Fibroblast of lung (primary cell): ENCODE results near the gene CATSPERD. TPM values are rescaled to one million over a fixed set of nuclear protein-coding genes. Genes with fewer than 3 reads are reported as not detected.

Experiments used
- DNase-seq, 2 donors: peaks; one replicate each; pipeline versions ENCODE4 v3.0.0 to v3.0.0-alpha.2; 2010; ENCODE audit warnings: low read depth in 2 of 2
- H2AFZ ChIP-seq: 2 replicates; pipeline ENCODE4 v1.5.1; 2012; ENCODE audit warnings: low read length, control low read depth, inconsistent platforms
- H3K27ac ChIP-seq: 2 replicates; pipeline ENCODE4 v1.5.1; 2011; ENCODE audit warnings: low read length, control low read depth; ENCODE audit not compliant: insufficient read depth
- H3K27me3 ChIP-seq: 2 replicates; pipeline ENCODE4 v1.5.1; 2011; ENCODE audit warnings: mild to moderate bottlenecking, low read length; ENCODE audit not compliant: control insufficient read depth, insufficient read depth
- H3K36me3 ChIP-seq: 2 replicates; pipeline ENCODE4 v1.5.1; 2011; ENCODE audit warnings: low read length; ENCODE audit not compliant: control insufficient read depth, insufficient read depth
- H3K4me1 ChIP-seq: 2 replicates; pipeline ENCODE4 v1.5.1; 2011; ENCODE audit warnings: low read length; ENCODE audit not compliant: control insufficient read depth, insufficient read depth; ENCODE audit errors: extremely low read depth
- H3K4me2 ChIP-seq: 2 replicates; pipeline ENCODE4 v1.5.1; 2011; ENCODE audit warnings: low read length, control low read depth; ENCODE audit not compliant: insufficient read depth; ENCODE audit errors: extremely low read depth
- H3K4me3 ChIP-seq, 4 experiments: fragments of 200-600 bp in 1 of 4; sonication (generic) in 1 of 4; replicated peaks in 1 of 4; 2 replicates each; pipeline ENCODE4 v1.5.1; 2011 to 2016; ENCODE audit warnings: low read length in 4 of 4, low read depth in 3 of 4, mild to moderate bottlenecking in 3 of 4, control low read depth in 2 of 4, inconsistent platforms in 1 of 4, mixed read lengths in 1 of 4; ENCODE audit not compliant: insufficient read depth in 1 of 4; ENCODE audit errors: control extremely low read depth in 1 of 4
- H3K79me2 ChIP-seq: 2 replicates; pipeline ENCODE4 v1.5.1; 2012; ENCODE audit warnings: mild to moderate bottlenecking, low read length, inconsistent platforms; ENCODE audit not compliant: control insufficient read depth, insufficient read depth
- H3K9ac ChIP-seq: 2 replicates; pipeline ENCODE4 v1.5.1; 2011; ENCODE audit warnings: mild to moderate bottlenecking, low read length, control low read depth; ENCODE audit not compliant: insufficient read depth
- H3K9me3 ChIP-seq: 2 replicates; pipeline ENCODE4 v1.5.1; 2012; ENCODE audit warnings: low read depth, low read length; ENCODE audit not compliant: control insufficient read depth, insufficient read depth
- H4K20me1 ChIP-seq: 2 replicates; pipeline ENCODE4 v1.5.1; 2011; ENCODE audit warnings: low read length; ENCODE audit not compliant: control insufficient read depth, insufficient read depth; ENCODE audit errors: extremely low read depth
- EZH2 ChIP-seq: IDR thresholded peaks from 2 replicates; pipeline ENCODE4 v1.5.1; 2012; ENCODE audit warnings: low read length, control low read depth, mild to moderate bottlenecking; ENCODE audit errors: missing control alignments
- polyA plus RNA-seq, 2 donors: library from polyadenylated mRNA; depleted of rRNA in 1 of 2; stranded (reverse) in 1 of 2; unstranded in 1 of 2; fragments of >200 nt; gene quantifications; 2 replicates each; pipeline ENCODE4 v1.2.1, GENCODE V29; 2011 to 2012; ENCODE audit warnings: missing spikeins in 1 of 2
- total RNA-seq: library from RNA; depleted of rRNA; stranded (reverse); fragments of >200 nt; gene quantifications from 2 replicates; pipeline ENCODE4 v1.2.1, GENCODE V29; 2014
- TF ChIP-seq, protein P1 (sequence below), 2 donors: IDR thresholded peaks in 1 of 2; conservative IDR thresholded peaks in 1 of 2; 1 replicate in 1 of 2; 2 replicates in 1 of 2; pipeline ENCODE4 v1.5.1; 2011 to 2012; ENCODE audit warnings: low read length in 2 of 2, control low read depth in 1 of 2, inconsistent platforms in 1 of 2, low read depth in 1 of 2, mild to moderate bottlenecking in 1 of 2

Gene CATSPERD
- total and polyA plus RNA-seq, 2 donors (not counting 1 experiment from before 2014, with no cell fraction given) = not detected

DNA sequence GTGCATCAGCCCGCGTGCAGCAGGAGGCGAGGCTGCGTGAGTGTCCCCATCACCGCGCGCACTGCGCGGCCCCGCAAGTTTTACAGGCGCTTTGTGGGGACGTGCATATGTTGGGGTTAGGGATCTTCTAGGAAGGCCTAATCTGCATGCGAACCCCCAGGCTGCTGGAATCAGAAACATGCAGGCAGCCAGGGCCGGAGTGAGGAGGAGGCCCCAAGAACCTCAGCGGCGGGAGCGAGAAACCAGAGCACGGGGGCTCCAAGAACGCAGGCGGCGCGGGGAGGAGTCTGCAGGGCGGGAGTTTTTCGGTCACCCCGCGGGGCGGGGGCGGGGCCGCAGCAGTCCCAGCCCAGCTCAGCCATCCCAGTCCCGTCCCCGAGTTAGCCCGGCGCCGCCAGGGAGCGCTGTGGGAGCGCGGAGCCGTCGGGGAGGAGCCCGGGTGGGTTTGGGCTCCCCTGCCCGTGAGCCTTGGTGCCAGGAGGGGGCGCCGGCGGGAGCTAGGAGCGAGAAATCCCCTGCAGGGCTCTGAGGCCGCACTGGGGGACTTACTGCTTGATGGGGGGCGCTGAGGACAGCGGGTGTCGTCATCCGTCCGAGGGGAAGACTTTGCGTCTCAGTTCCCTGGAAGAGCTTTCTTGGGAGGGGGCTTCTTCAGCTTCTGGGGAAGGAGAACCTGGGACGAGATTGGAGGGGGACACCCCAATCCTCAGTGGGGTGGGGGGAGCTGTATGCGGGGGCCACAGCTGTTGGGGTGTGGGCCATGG, 83.5 kb downstream of the CATSPERD start:
- peak; percentile 70 to 78 for DNase-seq
- TF ChIP-seq, protein P1, sequence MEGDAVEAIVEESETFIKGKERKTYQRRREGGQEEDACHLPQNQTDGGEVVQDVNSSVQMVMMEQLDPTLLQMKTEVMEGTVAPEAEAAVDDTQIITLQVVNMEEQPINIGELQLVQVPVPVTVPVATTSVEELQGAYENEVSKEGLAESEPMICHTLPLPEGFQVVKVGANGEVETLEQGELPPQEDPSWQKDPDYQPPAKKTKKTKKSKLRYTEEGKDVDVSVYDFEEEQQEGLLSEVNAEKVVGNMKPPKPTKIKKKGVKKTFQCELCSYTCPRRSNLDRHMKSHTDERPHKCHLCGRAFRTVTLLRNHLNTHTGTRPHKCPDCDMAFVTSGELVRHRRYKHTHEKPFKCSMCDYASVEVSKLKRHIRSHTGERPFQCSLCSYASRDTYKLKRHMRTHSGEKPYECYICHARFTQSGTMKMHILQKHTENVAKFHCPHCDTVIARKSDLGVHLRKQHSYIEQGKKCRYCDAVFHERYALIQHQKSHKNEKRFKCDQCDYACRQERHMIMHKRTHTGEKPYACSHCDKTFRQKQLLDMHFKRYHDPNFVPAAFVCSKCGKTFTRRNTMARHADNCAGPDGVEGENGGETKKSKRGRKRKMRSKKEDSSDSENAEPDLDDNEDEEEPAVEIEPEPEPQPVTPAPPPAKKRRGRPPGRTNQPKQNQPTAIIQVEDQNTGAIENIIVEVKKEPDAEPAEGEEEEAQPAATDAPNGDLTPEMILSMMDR (conservative IDR thresholded peaks at IDR 0.05 in 1 of 2, IDR thresholded peaks at IDR 0.05 in 1 of 2; ENCODE audit: low read depth in 1 of 2, low read length in 2 of 2) = peak; percentile 84 to 92
- TF ChIP-seq EZH2 = peak; percentile 69
- no peaks in the 10 kb centered on the region for H3K9me3 ChIP-seq
- H3K27me3 ChIP-seq = peaks cover 14% of the 10 kb centered on the region
- no peak overlapping the region for H3K27ac ChIP-seq
- H3K4me1 ChIP-seq = peaks cover 4% of the 10 kb centered on the region
- no peaks in the 10 kb centered on the region for H3K79me2 ChIP-seq
- H4K20me1 ChIP-seq = no peaks in the 10 kb centered on the region
- H3K4me2 ChIP-seq = peak overlapping the region; percentile 83
- H2AFZ ChIP-seq = peak overlapping the region; percentile 55
- no peaks in the 10 kb centered on the region for H3K36me3 ChIP-seq
- peak overlapping the region in 2 of 4 experiments; percentile 15 to 49 for H3K4me3 ChIP-seq
- no peak overlapping the region for H3K9ac ChIP-seq

DNA sequence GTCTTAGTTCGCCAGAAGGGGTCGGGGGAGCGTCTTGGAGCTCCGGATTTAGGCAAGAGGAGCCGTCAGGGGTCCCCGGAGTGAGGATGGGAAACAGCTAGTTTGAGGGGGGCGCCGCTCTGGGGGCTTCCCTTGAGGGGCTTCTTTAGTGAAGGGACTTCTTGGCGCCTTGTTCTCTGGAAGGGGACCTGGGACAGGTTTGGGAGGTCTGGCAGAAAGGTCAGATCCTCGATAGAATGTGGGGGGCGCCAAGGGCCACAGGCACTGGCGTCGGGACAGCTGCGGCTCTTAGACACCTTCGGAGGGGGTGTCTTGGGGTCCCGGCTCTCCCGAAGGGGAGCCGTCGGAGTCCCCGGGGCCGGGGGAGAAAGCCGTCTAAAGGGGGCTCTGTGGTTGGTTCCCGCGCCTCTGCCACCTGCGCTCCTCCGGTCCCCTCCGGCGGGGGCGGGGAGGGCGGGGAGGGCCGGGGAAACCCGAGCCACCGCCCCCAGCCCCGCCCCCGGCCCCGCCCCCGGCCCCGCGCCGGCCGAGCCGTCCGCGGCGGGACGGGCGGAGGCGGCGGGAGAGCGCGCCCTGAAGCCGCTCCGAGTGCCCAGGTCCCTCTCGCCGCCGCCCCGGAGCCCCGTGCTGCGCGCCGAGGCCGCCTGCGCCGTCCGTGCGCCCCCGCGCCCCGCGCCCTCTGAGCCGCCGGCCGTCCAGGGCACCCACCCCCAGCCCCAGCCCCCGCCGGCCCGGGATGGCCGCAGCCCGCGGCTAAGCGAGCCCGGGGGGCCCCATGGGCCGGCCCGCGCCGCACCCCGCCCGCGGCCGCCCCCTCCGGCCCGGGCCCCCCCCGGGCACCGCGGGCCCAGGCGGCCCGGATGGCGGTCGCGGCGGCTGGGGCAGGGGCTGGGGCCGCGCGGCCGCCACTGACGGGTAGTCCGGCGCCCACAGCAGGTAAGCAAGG, 84.4 kb downstream of the CATSPERD start, which contains the start of gene NRTN:
Gene NRTN, plus strand, starts transcription at position 552 of the 946 bp plus-strand sequence. CDS start 19,099 bp downstream, outside the sequence.
- Histone ChIP-seq H3K4me2 (no peak within 1 kb of the TSS), H3K4me3 (peak within 1 kb of the TSS in 1 of 4 experiments; percentile 49), H4K20me1 (no peaks in the 10 kb centered on the region), H3K79me2 (no peaks in the 10 kb centered on the region), H3K27ac (no peak within 1 kb of the TSS), H3K27me3 (peaks cover 12% of the 10 kb centered on the region), H3K36me3 (no peaks in the 10 kb centered on the region), H2AFZ (no peak within 1 kb of the TSS), H3K4me1 (peaks cover 4% of the 10 kb centered on the region), H3K9ac (no peak within 1 kb of the TSS), H3K9me3 (no peaks in the 10 kb centered on the region)
- no peak for DNase-seq
- TF ChIP-seq, protein P1 (conservative IDR thresholded peaks at IDR 0.05 in 1 of 2, IDR thresholded peaks at IDR 0.05 in 1 of 2; ENCODE audit: low read depth in 1 of 2, low read length in 2 of 2) = no peak
- peak; percentile 80 for TF ChIP-seq EZH2
